GM12874 (cell line): Measurements from ENCODE around the gene UBR4.

Experiments
- TF ChIP-seq, protein P1 (sequence below): IDR thresholded peaks from 2 replicates; pipeline ENCODE4 v1.5.1; 2011; ENCODE audit warnings: low read depth, mild to moderate bottlenecking, control low read depth, low read length, moderate library complexity; ENCODE audit not compliant: insufficient read depth

Gene UBR4

GRCh38 chr1:19202396-19202795 lies 7.7 kb downstream of the UBR4 start:
- TF ChIP-seq, protein P1, sequence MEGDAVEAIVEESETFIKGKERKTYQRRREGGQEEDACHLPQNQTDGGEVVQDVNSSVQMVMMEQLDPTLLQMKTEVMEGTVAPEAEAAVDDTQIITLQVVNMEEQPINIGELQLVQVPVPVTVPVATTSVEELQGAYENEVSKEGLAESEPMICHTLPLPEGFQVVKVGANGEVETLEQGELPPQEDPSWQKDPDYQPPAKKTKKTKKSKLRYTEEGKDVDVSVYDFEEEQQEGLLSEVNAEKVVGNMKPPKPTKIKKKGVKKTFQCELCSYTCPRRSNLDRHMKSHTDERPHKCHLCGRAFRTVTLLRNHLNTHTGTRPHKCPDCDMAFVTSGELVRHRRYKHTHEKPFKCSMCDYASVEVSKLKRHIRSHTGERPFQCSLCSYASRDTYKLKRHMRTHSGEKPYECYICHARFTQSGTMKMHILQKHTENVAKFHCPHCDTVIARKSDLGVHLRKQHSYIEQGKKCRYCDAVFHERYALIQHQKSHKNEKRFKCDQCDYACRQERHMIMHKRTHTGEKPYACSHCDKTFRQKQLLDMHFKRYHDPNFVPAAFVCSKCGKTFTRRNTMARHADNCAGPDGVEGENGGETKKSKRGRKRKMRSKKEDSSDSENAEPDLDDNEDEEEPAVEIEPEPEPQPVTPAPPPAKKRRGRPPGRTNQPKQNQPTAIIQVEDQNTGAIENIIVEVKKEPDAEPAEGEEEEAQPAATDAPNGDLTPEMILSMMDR, result no peak

DNA sequence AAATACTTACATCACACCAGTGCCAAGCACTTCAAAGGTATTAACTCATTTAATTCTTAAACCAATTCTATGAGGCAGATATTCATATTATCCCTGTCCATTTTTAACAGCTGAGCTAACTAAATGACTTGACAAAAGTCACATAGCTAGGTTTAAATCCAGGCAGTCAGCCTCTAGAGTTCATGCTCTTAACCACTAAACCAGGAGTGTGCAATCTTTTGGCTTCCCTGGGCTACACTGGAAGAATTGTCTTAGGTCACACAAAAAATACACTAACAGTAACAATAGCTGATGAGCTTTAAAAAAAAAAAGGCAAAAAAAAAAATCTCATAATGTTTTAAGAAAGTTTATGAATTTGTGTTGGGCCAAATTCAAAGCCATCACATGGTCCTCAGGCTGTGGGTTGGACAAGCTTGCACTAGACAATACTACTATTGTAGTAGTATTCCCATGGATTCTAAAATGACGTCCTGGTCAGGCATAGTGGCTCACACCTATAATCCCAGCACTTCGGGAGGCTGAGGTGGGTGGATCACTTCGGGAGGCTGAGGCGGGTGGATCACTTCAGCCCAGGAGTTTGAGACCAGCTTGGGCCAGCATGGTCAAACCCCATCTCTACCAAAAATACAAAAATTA lies 10.0 kb downstream of the UBR4 start:
- TF ChIP-seq, protein P1, result no peak

- TF ChIP-seq, protein P1, result no peak
Observed at GRCh38 chr1:19199329-19199968, 10.6 kb downstream of the UBR4 start.

DNA sequence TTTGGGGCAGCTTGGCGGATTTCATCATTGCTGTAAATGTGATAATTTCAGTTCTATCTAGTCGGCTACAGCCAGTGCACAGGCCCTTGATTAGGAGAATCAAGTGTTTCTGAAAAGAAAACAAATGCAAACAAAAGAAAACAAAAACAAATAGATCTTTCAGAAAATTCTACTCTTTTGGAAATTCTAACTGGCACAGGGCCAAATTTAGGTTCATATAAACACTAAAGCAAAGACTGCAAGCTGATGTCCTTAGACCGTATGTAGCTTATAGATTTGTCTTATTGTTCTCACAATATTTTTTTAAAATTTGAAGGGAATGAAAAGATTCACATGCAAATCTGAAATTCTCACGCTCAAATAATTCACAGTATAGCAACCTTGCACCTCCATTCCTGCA lies 11.2 kb downstream of the UBR4 start:
- TF ChIP-seq, protein P1, result no peak

GRCh38 chr1:19197845-19198244 lies 12.2 kb downstream of the UBR4 start:
- TF ChIP-seq, protein P1, result no peak

- TF ChIP-seq, protein P1, result no peak
Observed at GRCh38 chr1:19196331-19196730, 13.7 kb downstream of the UBR4 start.

- TF ChIP-seq, protein P1, result no peak
Observed at GRCh38 chr1:19193004-19193403, 17.1 kb downstream of the UBR4 start.
